NCI-H2227 (cell line): ENCODE measurements around the gene SEC23A.
"Not testable (repeated sequence)": the region's sequence is repeated elsewhere in the genome, so short reads cannot be mapped to it uniquely, and the experiment has no call there.

Experiments used
- DNase-seq: peaks from one replicate; lab custom pipeline; 2025; ENCODE audit not compliant: unreplicated experiment; lab: John Stamatoyannopoulos, UW

Gene SEC23A

DNA sequence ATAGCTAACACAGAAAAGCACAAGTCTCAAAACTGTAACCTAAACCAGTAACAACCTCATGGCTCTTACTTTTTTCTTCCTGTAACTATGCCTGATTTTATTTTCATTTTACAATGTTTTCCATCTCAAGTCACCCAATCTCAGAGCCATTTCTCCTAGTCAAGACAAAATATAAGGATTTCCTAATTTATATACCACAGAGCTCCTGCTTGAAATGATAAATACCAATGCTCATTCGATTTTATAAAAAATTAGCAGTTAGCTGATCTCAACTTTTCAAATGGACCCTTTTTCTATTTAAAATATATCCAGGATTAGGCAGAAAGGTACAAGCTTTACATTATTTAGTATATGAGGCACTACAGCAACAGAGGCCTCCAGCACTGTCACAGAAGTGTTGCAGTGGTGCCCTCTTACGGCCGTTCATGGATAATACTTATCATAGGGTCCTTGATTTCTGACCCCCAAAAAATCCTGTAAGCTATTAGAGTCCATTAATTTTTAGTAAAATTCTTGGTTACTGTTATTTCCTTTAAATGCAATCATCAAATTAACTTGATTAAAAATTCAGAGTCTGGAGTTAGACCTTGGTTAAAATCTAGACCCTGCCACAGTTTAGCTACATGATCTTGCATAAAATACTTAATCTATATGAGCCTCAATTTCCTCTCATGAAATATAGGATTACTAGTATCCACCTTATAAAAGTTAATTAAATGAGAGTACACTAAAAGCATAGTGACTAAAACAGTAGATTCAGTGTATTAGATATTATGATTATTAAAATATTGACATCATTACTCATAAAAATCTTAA is 68.3 kb downstream of the SEC23A start:
- DNase-seq, result peak; percentile 46

DNA sequence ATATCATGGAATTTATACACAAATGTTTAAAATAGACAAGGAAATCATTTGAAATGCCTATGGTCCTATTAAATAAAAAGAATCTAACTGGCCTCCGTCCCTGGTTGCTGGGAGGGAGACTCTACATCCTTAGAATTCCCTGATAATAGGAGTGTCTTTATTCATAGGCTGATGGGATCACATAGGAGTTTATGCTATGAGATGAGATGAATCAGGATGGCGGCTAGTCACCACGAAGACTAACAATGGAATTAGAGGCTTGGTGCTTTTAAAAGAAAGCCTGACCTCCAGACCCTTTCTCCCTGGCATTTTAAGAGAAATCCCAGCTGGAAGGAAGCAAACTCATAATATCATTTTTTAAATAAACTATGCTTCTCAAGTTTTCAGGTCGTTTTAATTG is 69.7 kb downstream of the SEC23A start:
- no peak for DNase-seq

DNA sequence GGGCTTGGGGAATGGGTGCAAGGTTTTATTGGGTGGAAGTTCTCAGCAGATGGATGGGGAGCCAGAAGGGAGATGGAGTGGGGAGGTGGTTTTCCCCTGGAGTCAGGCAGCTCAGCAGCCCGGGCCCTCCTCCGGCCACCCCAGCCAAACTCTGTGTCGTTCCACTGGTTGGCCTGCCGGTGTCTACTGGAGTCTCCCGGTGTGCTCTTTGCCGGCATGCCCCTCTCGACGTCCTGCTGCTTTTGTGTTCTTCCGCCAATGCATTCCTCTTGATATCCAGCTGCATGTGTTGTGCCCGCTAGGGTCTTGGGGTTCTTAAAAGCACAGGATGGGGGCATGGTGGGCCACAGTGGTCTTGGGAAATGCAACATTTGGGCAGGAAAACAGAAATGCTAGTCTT is 72.8 kb downstream of the SEC23A start:
- no peak for DNase-seq

DNA sequence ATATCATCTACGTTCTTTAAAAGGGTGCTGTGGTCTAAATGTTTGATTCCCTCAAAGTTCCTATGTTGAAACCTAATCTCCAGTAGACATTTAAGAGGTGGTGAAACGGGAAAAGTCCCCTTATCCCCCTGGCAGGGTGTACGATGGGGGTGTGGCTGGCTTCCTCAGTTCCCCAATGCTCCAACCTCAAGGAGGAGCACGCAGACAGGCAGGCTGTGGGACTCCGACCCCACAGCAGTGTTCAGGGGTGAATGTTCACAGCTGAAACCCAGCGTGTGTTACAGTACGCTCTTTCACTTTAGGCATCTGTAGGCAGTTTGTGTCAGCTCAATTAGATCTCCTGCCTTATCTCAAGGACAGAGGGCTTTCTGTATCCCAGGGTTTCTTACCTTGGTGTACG is 73.2 kb downstream of the SEC23A start:
- DNase-seq, result no peak

DNA sequence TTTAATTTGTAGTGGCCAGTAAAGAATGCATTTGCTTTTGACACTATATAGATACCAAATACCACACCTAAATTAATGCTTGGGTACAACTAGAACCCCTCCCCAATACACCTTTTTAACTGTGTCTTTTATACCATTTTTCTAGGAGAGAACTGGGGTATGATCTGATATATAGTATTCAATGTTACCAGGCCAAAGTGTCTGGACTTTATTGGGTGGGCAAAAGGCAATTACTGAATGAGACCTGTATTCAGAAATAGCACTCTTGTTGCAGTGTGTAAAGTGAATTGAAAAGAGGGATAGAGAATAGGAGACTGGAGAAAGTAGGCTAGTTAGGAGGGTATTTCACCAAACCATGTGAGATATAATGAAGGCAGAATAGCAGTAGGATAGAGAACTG is 74.4 kb downstream of the SEC23A start:
- no peak for DNase-seq

DNA sequence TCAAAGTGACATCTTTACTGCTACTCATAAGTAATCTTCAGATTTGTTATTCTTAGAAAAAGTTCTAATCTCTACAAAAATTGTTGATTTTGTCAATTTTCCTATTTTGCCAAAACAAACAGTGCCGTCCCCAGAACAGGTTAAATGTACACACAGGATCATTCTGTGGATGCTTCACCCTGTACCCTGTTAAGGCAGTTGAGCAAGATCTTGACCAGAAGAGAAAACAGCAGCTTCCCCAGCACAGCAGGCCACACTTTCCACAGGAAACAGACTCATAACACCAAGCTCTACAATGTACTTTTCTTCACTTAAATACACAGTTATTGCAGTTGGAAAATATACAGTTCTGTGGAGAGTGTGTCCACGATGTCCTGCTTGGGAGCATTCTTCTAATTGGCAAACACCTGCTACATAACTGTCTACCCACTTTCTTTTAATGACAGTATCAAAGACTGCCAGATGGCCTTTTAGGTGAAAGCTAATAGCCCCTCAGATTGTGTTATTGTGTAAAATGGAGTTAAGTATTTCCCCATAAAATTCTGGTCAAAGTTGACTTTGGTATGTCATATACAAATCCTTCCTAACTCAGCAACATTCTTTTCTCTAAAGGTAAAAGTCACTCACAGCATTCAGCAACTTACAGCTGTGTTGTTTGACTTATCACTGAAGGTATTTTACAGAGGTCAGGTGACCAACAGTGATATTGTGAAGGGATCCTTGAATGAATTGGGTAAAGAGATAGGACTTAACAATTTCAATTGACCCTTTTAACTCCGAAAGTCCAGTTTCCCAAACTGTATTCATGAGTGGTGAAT is 77.0 kb downstream of the SEC23A start:
- DNase-seq, result peak; percentile 28

DNA sequence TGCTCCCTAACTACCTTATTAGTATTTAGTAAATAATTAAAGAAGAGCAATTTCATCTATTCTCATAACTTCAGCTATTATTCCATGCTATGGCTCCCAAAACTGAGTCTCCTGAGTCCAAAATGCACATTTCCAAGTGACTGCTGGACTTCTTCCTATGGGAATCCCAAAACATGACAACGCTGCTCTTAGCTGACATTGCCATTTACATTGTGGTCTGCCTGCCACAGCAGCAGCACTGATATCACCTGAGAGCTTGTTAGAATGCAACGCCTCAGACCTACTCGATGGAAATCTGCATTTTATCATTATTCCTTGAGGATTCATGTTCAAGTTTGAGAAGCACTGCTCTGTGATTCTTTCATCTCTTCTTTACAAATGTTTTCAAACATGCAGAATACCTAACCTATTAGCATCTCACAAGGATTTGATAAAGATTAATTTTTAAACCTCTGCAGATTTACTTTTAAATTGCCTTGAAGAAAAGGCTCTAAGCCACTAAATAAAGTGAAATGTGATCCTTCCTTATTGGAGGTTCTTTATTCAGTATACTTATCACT is 77.7 kb downstream of the SEC23A start:
- DNase-seq, result no peak

DNA sequence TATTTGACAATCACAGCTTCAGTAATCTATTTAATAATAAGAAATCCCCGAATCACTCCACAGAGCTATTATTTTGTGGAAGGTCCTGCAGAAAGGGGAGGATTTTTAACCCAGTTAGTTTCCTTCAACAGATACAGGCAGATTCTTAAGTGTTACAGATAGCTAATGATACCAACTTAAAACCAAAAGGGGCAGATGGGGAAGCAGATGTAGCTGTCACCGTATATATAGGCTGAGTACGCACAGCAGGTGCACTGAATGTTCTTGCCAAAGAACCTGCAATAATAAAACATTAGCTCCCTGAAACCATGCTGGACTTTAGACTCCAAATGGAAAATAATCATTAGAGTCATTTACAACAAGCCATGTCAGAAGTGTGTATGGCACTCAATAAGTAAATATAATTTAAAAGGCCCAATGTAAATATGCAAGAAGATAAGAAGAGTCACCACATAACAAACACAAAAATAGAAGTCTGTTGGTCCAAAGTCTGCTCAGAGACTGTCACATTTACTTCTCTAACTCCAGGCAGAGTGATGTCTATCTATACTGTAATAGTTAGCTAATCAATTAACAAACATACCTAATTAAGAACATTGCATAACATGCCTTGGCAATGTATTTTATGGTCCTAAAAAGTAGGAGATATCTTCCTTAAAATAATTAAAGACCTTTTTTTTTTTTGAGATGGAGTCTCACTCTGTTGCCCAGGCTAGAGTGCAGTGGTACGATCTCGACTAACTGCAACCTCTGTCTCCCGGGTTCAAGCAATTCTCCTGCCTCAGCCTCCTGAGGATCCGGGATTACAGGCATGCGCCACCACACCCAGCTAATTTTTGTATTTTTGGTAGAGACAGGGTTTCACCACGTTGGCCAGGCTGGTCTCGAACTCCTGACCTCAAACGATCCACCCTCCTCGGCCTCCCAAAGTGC is 78.8 kb downstream of the SEC23A start:
- DNase-seq, result peak; percentile 77

DNA sequence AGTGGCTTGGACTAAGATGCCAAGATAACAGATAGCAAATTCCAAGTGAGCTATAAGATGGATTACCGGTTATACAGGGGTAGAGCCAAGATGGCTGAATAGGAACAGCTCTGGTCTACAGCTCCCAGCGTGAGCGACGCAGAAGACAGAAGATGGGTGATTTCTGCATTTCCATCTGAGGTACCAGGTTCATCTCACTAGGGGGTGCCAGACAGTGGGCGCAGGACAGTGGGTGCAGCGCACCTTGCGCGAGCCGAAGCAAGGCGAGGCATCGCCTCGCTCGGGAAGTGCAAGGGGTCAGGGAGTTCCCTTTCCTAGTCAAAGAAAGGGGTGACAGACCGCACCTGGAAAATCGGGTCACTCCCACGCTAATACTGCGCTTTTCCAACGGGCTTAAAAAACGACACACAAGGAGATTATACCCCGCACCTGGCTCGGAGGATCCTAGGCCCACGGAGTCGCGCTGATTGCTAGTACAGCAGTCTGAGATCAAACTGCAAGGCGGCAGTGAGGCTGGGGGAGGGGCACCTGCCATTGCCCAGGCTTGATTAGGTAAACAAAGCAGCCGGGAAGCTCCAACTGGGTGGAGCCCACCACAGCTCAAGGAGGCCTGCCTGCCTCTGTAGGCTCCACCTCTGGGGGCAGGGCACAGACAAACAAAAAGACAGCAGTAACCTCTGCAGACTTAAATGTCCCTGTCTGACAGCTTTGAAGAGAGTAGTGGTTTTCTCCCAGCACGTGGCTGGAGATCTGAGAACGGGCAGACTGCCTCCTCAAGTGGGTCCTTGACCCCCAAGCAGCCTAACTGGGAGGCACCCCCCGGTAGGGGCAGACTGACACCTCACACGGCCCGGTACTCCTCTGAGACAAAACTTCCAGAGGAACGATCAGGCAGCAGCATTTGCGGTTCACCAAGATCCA is 85.7 kb downstream of the SEC23A start:
- not testable (repeated sequence) for DNase-seq

DNA sequence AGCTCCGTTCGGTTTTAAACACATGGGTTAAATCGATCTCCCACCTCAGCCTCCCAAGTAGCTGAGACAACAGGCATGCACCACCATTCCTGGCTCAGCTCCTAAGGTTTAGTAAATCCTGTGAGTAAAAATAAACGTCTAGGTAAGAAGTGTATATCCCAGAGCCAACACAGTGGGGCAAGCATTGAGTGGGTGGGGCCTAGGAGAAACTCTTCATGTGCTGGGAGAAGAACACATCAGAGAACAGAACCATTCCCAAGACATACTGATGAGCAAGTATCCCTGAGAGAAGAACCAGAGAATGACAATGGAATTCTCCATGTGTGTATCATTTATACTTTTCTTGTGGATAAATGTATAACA is 86.3 kb downstream of the SEC23A start:
- no peak for DNase-seq

DNA sequence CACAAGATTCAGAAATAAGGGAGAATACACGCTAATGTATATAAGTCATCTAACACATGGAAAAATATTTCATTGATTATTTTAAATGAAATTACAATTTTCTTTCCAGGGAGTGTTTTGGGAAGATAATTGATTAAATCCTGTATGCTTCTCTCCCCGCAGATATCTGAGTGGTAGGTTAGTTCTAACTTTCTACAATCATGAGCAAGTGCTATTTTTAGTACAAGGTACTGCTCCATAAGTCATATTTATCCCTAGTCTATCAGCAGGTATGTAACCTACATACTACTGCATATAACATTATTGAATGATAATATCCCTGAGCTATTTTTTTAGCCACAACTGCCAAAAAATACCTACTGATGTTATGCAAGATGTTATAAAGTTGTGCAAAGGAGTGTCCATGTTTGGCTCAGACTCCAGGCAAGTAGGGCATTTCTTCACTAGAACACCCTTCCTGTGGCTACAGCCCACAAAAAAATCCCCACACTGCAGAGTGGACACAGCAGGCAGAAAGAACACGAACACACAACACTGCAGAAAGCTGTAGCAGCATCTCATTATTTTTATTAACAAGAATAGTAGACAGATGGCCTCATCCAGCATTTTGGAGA is 87.0 kb downstream of the SEC23A start:
- DNase-seq, result no peak

DNA sequence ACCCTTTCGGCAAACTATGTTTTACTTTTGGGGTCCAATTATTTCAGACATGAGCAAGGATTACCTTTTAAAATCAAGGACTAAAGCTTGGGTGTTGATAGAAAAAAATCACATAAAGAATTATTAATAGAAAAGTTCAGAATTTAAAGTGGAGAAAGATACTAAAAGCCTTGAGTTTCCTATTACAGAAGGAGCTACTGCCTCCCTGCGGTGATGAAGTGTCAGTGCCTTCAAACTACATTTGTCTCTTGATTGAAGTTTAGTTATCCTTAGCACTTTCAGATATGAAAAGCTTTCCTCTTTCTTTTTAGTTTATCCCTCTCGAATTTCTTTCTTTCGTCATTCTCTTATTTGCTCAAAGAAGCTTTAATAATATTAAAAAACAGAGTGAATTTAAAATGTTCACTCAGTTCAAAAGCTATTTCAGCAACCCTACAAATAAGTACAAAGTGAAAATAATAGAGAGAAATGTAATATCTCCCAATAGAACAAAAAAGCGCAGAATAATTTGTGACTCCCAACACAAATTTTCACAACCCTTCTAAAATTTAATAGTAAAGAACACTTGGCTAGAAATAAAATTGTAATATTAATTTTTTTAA is 87.6 kb downstream of the SEC23A start:
- DNase-seq, result peak; percentile 58

DNA sequence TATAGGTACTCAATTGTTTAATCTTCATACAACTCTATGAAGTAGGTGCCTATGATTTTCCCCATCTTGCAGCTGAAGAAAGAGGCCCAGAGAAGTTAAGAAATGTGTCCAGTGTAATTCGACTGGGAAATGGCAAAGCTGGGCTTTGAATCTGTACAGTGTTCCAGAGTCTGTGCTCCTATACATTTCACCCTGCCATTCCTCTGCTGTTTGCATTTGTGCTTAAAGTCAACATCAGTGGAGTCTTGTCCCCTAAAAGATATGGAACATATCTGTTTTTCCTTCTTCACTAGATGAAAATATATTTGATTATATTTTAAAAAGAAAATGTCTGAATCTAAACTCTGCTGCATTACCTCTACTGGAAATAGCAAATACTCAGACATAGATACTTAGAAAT is 88.6 kb downstream of the SEC23A start:
- no peak for DNase-seq

DNA sequence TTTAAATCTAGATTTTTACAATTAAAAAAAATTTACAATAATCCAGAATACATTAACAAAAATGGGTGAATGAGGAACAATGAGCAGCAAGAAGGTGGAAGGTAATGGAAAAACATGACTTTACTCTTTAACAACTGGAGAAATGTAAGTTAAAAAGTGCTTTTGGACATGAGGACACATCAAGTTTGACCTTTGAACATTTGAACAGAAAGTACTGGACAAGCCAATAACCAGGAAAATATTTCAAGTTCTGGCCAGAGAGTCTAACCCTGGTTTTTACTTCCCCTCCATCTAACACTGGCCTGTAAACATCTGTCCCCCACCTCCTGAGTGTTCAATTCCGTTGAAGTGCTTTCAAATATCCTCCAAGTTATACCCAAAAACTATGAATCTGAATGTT is 94.1 kb downstream of the SEC23A start:
- not testable (repeated sequence) for DNase-seq

DNA sequence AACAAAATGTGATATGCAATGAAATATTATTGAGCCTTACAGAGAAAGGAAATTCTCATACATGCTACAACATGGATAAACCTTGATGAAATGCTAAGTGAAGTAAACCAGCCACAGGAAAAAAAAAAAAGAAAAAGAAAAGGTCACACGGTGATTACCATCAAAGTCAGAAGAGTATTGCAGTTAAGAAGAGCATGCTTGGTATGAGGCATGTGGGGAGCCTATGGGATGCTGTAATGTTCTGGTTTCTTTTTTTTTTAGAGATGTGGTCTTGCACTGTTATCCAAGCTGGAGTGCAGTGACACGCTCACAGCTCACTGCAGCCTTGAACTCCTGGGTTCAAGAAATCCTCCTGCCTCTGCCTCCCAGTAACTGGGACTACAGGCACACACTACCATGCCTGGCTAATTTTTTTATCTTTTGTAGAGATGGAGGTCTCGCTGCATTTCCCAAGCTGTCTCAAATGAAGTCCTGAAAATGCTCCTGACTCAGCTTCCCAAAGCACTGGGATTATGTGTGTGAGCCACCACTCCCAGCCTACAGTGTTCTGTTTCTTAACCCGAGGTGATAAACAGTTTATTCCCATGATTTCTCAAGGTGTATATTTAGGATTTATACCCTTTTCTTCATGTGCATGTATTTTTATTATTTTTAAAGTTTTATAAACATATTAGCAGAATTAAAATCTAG is 96.2 kb downstream of the SEC23A start:
- DNase-seq, result no peak

DNA sequence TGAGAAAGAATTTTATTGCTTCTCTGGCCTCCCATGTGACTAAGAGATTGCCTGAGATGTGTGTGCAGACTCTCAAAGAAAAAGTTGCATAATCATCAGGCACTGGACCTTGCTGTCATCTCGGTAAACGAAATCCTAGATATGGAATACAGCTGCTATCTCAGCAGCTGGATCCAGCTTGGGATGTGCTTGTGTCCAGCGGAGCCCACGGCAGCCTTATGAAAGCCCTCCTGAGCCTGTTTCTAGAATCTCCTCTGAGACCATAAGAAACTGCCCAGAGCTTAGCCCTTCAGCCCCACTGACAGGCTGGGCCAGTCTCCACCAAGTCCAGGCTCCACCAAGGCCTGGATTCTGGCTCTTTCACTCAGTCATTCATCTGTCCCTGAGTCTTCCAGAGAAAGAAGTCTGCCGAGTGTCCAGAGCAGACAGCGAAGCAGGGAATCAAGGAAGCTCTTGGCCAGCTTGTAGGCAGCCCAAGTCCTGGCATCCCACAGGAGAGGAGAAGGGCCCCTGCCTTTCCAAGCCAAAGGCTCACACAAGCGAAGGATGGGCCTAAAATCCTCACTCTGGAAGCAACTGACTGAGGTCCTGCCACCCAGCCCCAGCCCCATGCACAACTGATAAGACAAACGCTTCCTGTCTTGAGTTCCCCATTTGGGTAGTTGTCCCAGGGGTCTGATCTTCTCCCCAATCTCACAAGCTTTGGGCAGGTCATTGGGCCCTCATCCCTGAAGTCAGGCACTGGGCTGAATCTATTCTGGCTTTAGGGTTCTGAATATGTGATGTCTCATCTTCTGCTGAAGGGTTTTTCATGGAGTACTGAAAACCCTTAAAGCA is 97.8 kb downstream of the SEC23A start:
- DNase-seq, result no peak

DNA sequence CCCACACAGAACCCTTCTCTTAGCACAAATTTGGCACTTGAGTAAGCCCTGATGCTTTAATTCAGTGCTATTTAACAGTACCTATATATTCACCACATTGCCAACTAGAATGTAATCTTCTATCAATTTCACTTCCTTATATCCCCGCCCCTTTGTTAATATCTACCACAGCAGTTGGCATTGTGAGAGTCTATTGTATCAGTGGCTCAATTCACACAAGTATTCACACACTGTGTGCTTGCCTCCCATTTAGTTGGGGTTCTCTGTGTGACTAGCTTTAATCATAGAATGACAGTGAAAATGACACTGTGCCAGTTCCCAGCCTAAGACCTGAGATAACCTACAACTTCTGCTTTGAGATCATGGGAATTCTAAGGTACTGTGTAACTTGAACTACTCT is 103.1 kb downstream of the SEC23A start:
- DNase-seq, result no peak

DNA sequence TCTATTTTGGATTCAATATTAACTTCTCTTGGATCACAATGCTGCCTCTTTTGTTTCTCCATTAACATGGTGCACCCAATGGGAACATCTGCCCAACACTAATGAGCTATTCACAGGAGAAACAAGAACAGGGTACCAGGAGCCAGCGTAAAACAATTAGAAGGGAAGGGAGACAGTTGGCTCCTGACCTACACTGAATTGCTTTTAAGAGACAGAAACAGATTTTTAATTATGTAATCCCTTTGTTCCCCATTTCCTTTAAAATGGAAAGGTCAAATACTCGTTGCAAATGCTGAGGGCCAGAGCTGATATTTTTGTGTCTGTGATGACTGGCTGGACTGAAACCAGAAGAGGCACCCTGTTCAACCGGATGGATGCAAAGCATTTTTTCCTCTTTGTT is 108.3 kb downstream of the SEC23A start:
- no peak for DNase-seq
